Muscle layer of colon (tissue), 2 donors: ENCODE results near the gene CNNM3.

Source experiments
- H3K27ac ChIP-seq: one replicate; pipeline ENCODE4 v1.7.0; 2013; ENCODE audit warnings: low read depth, mild to moderate bottlenecking, low read length, moderate library complexity
- H3K27me3 ChIP-seq, 2 donors: one replicate each; pipeline ENCODE4 v1.7.0; 2013; ENCODE audit warnings: low read length in 2 of 2, mild to moderate bottlenecking in 2 of 2; ENCODE audit not compliant: insufficient read depth in 2 of 2, control insufficient read depth in 1 of 2
- H3K36me3 ChIP-seq: one replicate; pipeline ENCODE4 v1.7.0; 2013; ENCODE audit warnings: mild to moderate bottlenecking, low read length; ENCODE audit not compliant: insufficient read depth
- H3K4me1 ChIP-seq: one replicate; pipeline ENCODE4 v1.7.0; 2013; ENCODE audit warnings: mild to moderate bottlenecking, low read length; ENCODE audit not compliant: insufficient read depth
- H3K4me3 ChIP-seq, 2 donors: one replicate each; pipeline ENCODE4 v1.7.0; 2013; ENCODE audit warnings: low read length in 2 of 2, low read depth in 1 of 2, mild to moderate bottlenecking in 1 of 2, moderate library complexity in 1 of 2
- H3K9ac ChIP-seq: one replicate; pipeline ENCODE4 v1.7.0; 2013; ENCODE audit warnings: low read length
- H3K9me3 ChIP-seq: one replicate; pipeline ENCODE4 v1.7.0; 2013; ENCODE audit warnings: mild to moderate bottlenecking, low read length
- donor health status: abdominal sarcoma.
- donor health status: Adenocarcinoma of cecum.

CNNM3 gene

GRCh38 chr2:96878796-96879544 lies 62.9 kb downstream of the CNNM3 start:
- Histone ChIP-seq H3K36me3 (no peaks in the 10 kb centered on the region), H3K9ac (no peak overlapping the region), H3K9me3 (no peaks in the 10 kb centered on the region), H3K27ac (no peak overlapping the region), H3K27me3 (no peaks in the 10 kb centered on the region), H3K4me1 (peaks cover 10% of the 10 kb centered on the region), H3K4me3 (no peak overlapping the region)

GRCh38 chr2:96879545-96880040 lies 63.5 kb downstream of the CNNM3 start:
- Histone ChIP-seq H3K27ac (no peak overlapping the region), H3K9me3 (no peaks in the 10 kb centered on the region), H3K9ac (no peak overlapping the region), H3K27me3 (no peaks in the 10 kb centered on the region), H3K4me1 (peaks cover 4% of the 10 kb centered on the region), H3K4me3 (no peak overlapping the region), H3K36me3 (no peaks in the 10 kb centered on the region)

GRCh38 chr2:96880891-96881273 lies 64.8 kb downstream of the CNNM3 start:
- no peaks in the 10 kb centered on the region for H3K27me3 ChIP-seq
- no peaks in the 10 kb centered on the region for H3K4me1 ChIP-seq
- no peak overlapping the region for H3K4me3 ChIP-seq
- H3K27ac ChIP-seq: no peak overlapping the region
- H3K9ac ChIP-seq: no peak overlapping the region
- H3K9me3 ChIP-seq: no peaks in the 10 kb centered on the region
- H3K36me3 ChIP-seq: no peaks in the 10 kb centered on the region

GRCh38 chr2:96881349-96882195 lies 65.5 kb downstream of the CNNM3 start:
- H3K4me1 ChIP-seq: peaks cover 6% of the 10 kb centered on the region
- H3K27ac ChIP-seq: no peak overlapping the region
- H3K36me3 ChIP-seq: no peaks in the 10 kb centered on the region
- H3K9ac ChIP-seq: no peak overlapping the region
- no peaks in the 10 kb centered on the region for H3K27me3 ChIP-seq
- no peak overlapping the region for H3K4me3 ChIP-seq
- no peaks in the 10 kb centered on the region for H3K9me3 ChIP-seq

GRCh38 chr2:96882230-96882629 lies 66.2 kb downstream of the CNNM3 start:
- Histone ChIP-seq H3K4me3 (no peak overlapping the region), H3K27me3 (no peaks in the 10 kb centered on the region), H3K27ac (no peak overlapping the region), H3K9ac (no peak overlapping the region), H3K4me1 (peaks cover 13% of the 10 kb centered on the region), H3K9me3 (no peaks in the 10 kb centered on the region), H3K36me3 (no peaks in the 10 kb centered on the region)

GRCh38 chr2:96882906-96883305 lies 66.8 kb downstream of the CNNM3 start:
- Histone ChIP-seq H3K9me3 (no peaks in the 10 kb centered on the region), H3K4me1 (peaks cover 20% of the 10 kb centered on the region), H3K36me3 (no peaks in the 10 kb centered on the region), H3K9ac (no peak overlapping the region), H3K27me3 (no peaks in the 10 kb centered on the region), H3K4me3 (no peak overlapping the region), H3K27ac (no peak overlapping the region)

- Histone ChIP-seq H3K36me3 (no peaks in the 10 kb centered on the region), H3K27ac (no peak overlapping the region), H3K4me1 (peaks cover 24% of the 10 kb centered on the region), H3K9ac (no peak overlapping the region), H3K4me3 (no peak overlapping the region), H3K9me3 (no peaks in the 10 kb centered on the region), H3K27me3 (no peaks in the 10 kb centered on the region)
These were observed 67.2 kb downstream of the CNNM3 start for GRCh38 chr2:96883306-96883705.
